H1 (cell line): Measurements from ENCODE around the gene SMPD2. TPM values are rescaled to one million over a fixed set of nuclear protein-coding genes. Genes with fewer than 3 reads are reported as not detected.
A peak's percentile ranks its signal among the peaks of the same experiment; 100 is the strongest.

Experiments
- CTCF ChIA-PET: fragments of 300-600 bp; sonication (Branson Sonifier 250); formaldehyde crosslinking; loops from one replicate; lab custom pipeline; 2021; ENCODE audit not compliant: partially characterized antibody; lab: Charles Lee
- POLR2A ChIA-PET: fragments of 300-600 bp; sonication (Branson Sonifier 250); formaldehyde crosslinking; loops from one replicate; lab custom pipeline; 2021; ENCODE audit warnings: inconsistent platforms; ENCODE audit not compliant: partially characterized antibody; lab: Charles Lee
- DNase-seq, 2 experiments: peaks; one replicate each; pipeline versions ENCODE4 v3.0.0 to v3.0.0-alpha.2; 2010 to 2022; ENCODE audit warnings: low spot score in 2 of 2, low read depth in 1 of 2, mixed read lengths in 1 of 2
- FAIRE-seq: peaks from 2 replicates; lab custom pipeline; 2011; peaks lifted over from hg19 to GRCh38; lab: Jason Lieb, UNC
- H2AFZ ChIP-seq: 2 replicates; pipeline ENCODE4 v1.8.1; 2012; ENCODE audit warnings: low read length, inconsistent platforms
- H2AK5ac ChIP-seq: 2 replicates; pipeline ENCODE4 v1.6.1; 2013; ENCODE audit warnings: low read depth, low read length
- H2BK120ac ChIP-seq: replicated peaks from 2 replicates; pipeline ENCODE3; 2013; ENCODE audit warnings: low read depth, low read length, inconsistent platforms
- H2BK12ac ChIP-seq: 2 replicates; pipeline ENCODE4 v1.6.1; 2013; ENCODE audit warnings: low read depth, low read length
- H2BK15ac ChIP-seq: 2 replicates; pipeline ENCODE4 v1.6.1; 2013; ENCODE audit warnings: low read length
- H2BK20ac ChIP-seq: 2 replicates; pipeline ENCODE4 v1.6.1; 2013; ENCODE audit warnings: low read length
- H2BK5ac ChIP-seq: 2 replicates; pipeline ENCODE4 v1.6.1; 2013; ENCODE audit warnings: low read depth, low read length
- H3K14ac ChIP-seq: 2 replicates; pipeline ENCODE4 v1.6.1; 2013; ENCODE audit warnings: inconsistent platforms; ENCODE audit not compliant: insufficient read length
- H3K18ac ChIP-seq: 2 replicates; pipeline ENCODE4 v1.6.1; 2013; ENCODE audit warnings: low read length; ENCODE audit errors: extremely low read depth
- H3K23ac ChIP-seq: 2 replicates; pipeline ENCODE4 v1.6.1; 2013; ENCODE audit warnings: inconsistent platforms; ENCODE audit not compliant: insufficient read length
- H3K23me2 ChIP-seq: 2 replicates; pipeline ENCODE4 v1.6.1; 2013; ENCODE audit warnings: low read depth, low read length
- H3K27ac ChIP-seq: 2 replicates; pipeline ENCODE4 v1.6.1; 2011; ENCODE audit warnings: low read depth, low read length, inconsistent platforms
- H3K27me3 ChIP-seq, 4 experiments: replicated peaks in 1 of 4; 1 replicate in 1 of 4; 2 replicates in 3 of 4; pipeline versions ENCODE4 v1.6.1 to v1.8.1; 2011 to 2013; ENCODE audit warnings: low read length in 3 of 4, mild to moderate bottlenecking in 3 of 4, inconsistent platforms in 2 of 4, mixed read lengths in 2 of 4, moderate library complexity in 1 of 4; ENCODE audit not compliant: control insufficient read depth in 3 of 4, insufficient read depth in 3 of 4; ENCODE audit errors: extremely low read depth in 1 of 4
- H3K36me3 ChIP-seq, 4 experiments: 2 replicates each; pipeline versions ENCODE4 v1.6.1 to v1.8.1; 2011 to 2013; ENCODE audit warnings: mild to moderate bottlenecking in 4 of 4, low read length in 3 of 4, moderate library complexity in 2 of 4, control low read depth in 1 of 4, inconsistent platforms in 1 of 4; ENCODE audit not compliant: insufficient read depth in 4 of 4, control insufficient read depth in 2 of 4
- H3K4ac ChIP-seq: replicated peaks from 2 replicates; pipeline ENCODE3; 2013; ENCODE audit warnings: low read length, low read depth, mixed read lengths, inconsistent platforms; ENCODE audit not compliant: insufficient read length
- H3K4me1 ChIP-seq, 4 experiments: replicated peaks in 1 of 4; 1 replicate in 1 of 4; 2 replicates in 3 of 4; pipeline versions ENCODE4 v1.6.1 to v1.8.1; 2011 to 2013; ENCODE audit warnings: low read length in 3 of 4, inconsistent platforms in 2 of 4, mixed read lengths in 1 of 4; ENCODE audit not compliant: insufficient read depth in 4 of 4, control insufficient read depth in 3 of 4
- H3K4me2 ChIP-seq, 2 experiments: 2 replicates each; pipeline versions ENCODE4 v1.6.1 to v1.8.1; 2011 to 2013; ENCODE audit warnings: low read depth in 2 of 2, low read length in 2 of 2, control low read depth in 1 of 2, inconsistent platforms in 1 of 2, mild to moderate bottlenecking in 1 of 2; ENCODE audit not compliant: insufficient read depth in 1 of 2
- H3K4me3 ChIP-seq, 4 experiments: fragments of 200-600, 300-600 bp in 1 of 4; sonication (generic), shearing (Covaris generic), sonication (Bioruptor Twin) in 1 of 4; 2 replicates each; pipeline versions ENCODE4 v1.5.1 to v1.8.1; 2011 to 2016; ENCODE audit warnings: low read length in 4 of 4, low read depth in 3 of 4, control low read depth in 2 of 4, inconsistent platforms in 2 of 4, mild to moderate bottlenecking in 2 of 4, mixed read lengths in 1 of 4, moderate library complexity in 1 of 4; ENCODE audit not compliant: insufficient read depth in 2 of 4; ENCODE audit errors: extremely low read depth in 1 of 4
- H3K56ac ChIP-seq: replicated peaks from 2 replicates; pipeline ENCODE3; 2013; ENCODE audit warnings: low read depth, mild to moderate bottlenecking, mixed read lengths, low read length, inconsistent platforms; ENCODE audit not compliant: insufficient read length
- H3K79me1 ChIP-seq: 2 replicates; pipeline ENCODE4 v1.6.1; 2013; ENCODE audit warnings: low read depth, low read length, control low read depth
- H3K79me2 ChIP-seq, 2 experiments: 2 replicates each; pipeline versions ENCODE4 v1.6.1 to v1.8.1; 2012 to 2013; ENCODE audit warnings: low read length in 2 of 2, mild to moderate bottlenecking in 2 of 2, inconsistent platforms in 1 of 2; ENCODE audit not compliant: insufficient read depth in 2 of 2, control insufficient read depth in 1 of 2
- H3K9ac ChIP-seq, 4 experiments: replicated peaks in 1 of 4; 1 replicate in 1 of 4; 2 replicates in 3 of 4; pipeline versions ENCODE4 v1.6.1 to v1.8.1; 2011 to 2013; ENCODE audit warnings: low read depth in 3 of 4, low read length in 3 of 4, control low read depth in 2 of 4, mild to moderate bottlenecking in 2 of 4, moderate library complexity in 2 of 4, inconsistent platforms in 1 of 4; ENCODE audit errors: extremely low read depth in 1 of 4
- H3K9me3 ChIP-seq, 2 experiments: 2 replicates each; pipeline versions ENCODE4 v1.6.1 to v1.8.1; 2012 to 2013; ENCODE audit warnings: mild to moderate bottlenecking in 2 of 2, moderate library complexity in 2 of 2, control low read depth in 1 of 2, inconsistent platforms in 1 of 2, low read depth in 1 of 2, low read length in 1 of 2, mixed read lengths in 1 of 2; ENCODE audit not compliant: insufficient read depth in 2 of 2
- H4K20me1 ChIP-seq, 2 experiments: replicated peaks in 1 of 2; 2 replicates each; pipeline versions ENCODE3 to v1.8.1; 2011 to 2013; ENCODE audit warnings: inconsistent platforms in 2 of 2, low read length in 2 of 2, mild to moderate bottlenecking in 1 of 2; ENCODE audit not compliant: insufficient read depth in 2 of 2, control insufficient read depth in 1 of 2
- H4K5ac ChIP-seq: 2 replicates; pipeline ENCODE4 v1.6.1; 2013; ENCODE audit warnings: low read length, low read depth, mixed read lengths, inconsistent platforms; ENCODE audit not compliant: insufficient read length
- H4K8ac ChIP-seq: 2 replicates; pipeline ENCODE4 v1.8.0; 2013; ENCODE audit warnings: mild to moderate bottlenecking, moderate library complexity, low read length, inconsistent platforms; ENCODE audit not compliant: insufficient read depth; ENCODE audit errors: extremely low read depth
- H4K91ac ChIP-seq: replicated peaks from 2 replicates; pipeline ENCODE3; 2013; ENCODE audit warnings: low read length, mixed read lengths, inconsistent platforms; ENCODE audit not compliant: insufficient read length
- BACH1 ChIP-seq: IDR thresholded peaks from 2 replicates; pipeline ENCODE4 v1.6.1; 2012; ENCODE audit warnings: low read length, improper control_type of control experiment
- CHD2 ChIP-seq: IDR thresholded peaks from 2 replicates; pipeline ENCODE4 v1.6.1; 2012; ENCODE audit warnings: low read length, improper control_type of control experiment
- USF2 ChIP-seq: IDR thresholded peaks from 2 replicates; pipeline ENCODE4 v1.6.1; 2011; ENCODE audit warnings: low read length, improper control_type of control experiment
- WGBS, 2 experiments: shearing (Covaris generic) in 1 of 2; methylation state at CpG; one replicate each; pipeline versions ENCODE4 v1.1.6 to v1.1.7; 2013 to 2015; ENCODE audit warnings: low lambda C conversion rate in 2 of 2, mixed read lengths in 2 of 2, inconsistent platforms in 1 of 2, low coverage in 1 of 2, missing lambda C conversion rate in 1 of 2; ENCODE audit not compliant: insufficient replicate concordance in 2 of 2, insufficient coverage in 1 of 2, insufficient read length in 1 of 2; ENCODE audit errors: extremely low coverage in 1 of 2, missing lambda C conversion rate in 1 of 2; 5-methylcytosine and 5-hydroxymethylcytosine counted together
- polyA plus RNA-seq, 7 experiments: library from polyadenylated mRNA; depleted of rRNA in 3 of 7; stranded (reverse) in 5 of 7; unstranded in 2 of 7; fragments of >200 nt in 5 of 7; fragments of 200-250 nt in 2 of 7; gene quantifications; 1 replicate in 5 of 7; 2 replicates in 1 of 7; 4 replicates in 1 of 7; pipeline versions ENCODE4 v1.2.1 to v1.2.3, GENCODE V29; 2011 to 2013; ENCODE audit warnings: missing spikeins in 2 of 7, mixed read lengths in 2 of 7
- total RNA-seq: library from RNA; stranded (reverse); fragmentation: NEBNext Ultra II Directional; extraction: Animal tissue kit (Norgen Biotek cat#: 25700); gene quantifications from 2 replicates; pipeline ENCODE4 v1.2.1, GENCODE V29; 2021

Gene SMPD2
- total and polyA plus RNA-seq, 2 of the 8 experiments (the other 6 are each of a cell fraction or from before 2014, with no cell fraction given), result 11.5 to 17.2 TPM

GRCh38 chr6:109449795-109450673, 9.5 kb downstream of the SMPD2 start:
- peak overlapping the region; percentile 45 for H4K8ac ChIP-seq
- no peaks in the 10 kb centered on the region for H3K79me1 ChIP-seq
- DNase-seq (no peak), FAIRE-seq (no peak)
- H2AFZ ChIP-seq, result no peak overlapping the region
- ChIA-PET POLR2A (interaction anchor here (0.7 to 7.5 kb wide), 4 partner anchors 8 to 67 kb away, joined by 3 to 85 read pairs (median 3); partner anchors contain the start of genes CD164, PPIL6 and SMPD2), CTCF (interaction anchor here (0.6 to 7.5 kb wide), 3 partner anchors 7 to 826 kb away, joined by 3 to 63 read pairs (median 5); partner anchors contain the start of genes PPIL6 and SMPD2)
- WGBS, 2 experiments, result 90% methylated on average over 16 of the region's 16 CpGs; no CpG with 5 or more reads in 1 of the 2 experiments
- H3K36me3 ChIP-seq, result peaks cover 5 to 34% (median 14%) of the 10 kb centered on the region in 4 experiments; a peak in 6 of 8 replicates
- H3K9me3 ChIP-seq, result no peaks in the 10 kb centered on the region
- H3K27ac ChIP-seq, result no peak overlapping the region
- no peak overlapping the region for H2AK5ac ChIP-seq
- no peak overlapping the region for H3K4me2 ChIP-seq
- no peak overlapping the region for H2BK12ac ChIP-seq
- no peak overlapping the region for H3K18ac ChIP-seq
- no peak overlapping the region for H3K14ac ChIP-seq
- peaks cover 0 to 10% (median 5%) of the 10 kb centered on the region in 4 experiments; a peak in 5 of 7 replicates for H3K4me1 ChIP-seq
- no peak overlapping the region for H4K91ac ChIP-seq
- no peak overlapping the region for H3K56ac ChIP-seq
- H4K5ac ChIP-seq, result no peak overlapping the region
- no peaks in the 10 kb centered on the region for H3K79me2 ChIP-seq
- H2BK5ac ChIP-seq, result no peak overlapping the region
- no peak overlapping the region for H3K4ac ChIP-seq
- H3K23me2 ChIP-seq, result no peaks in the 10 kb centered on the region; the same call in 1 of the 2 replicates
- no peak overlapping the region for H2BK120ac ChIP-seq
- H2BK15ac ChIP-seq, result no peak overlapping the region
- H4K20me1 ChIP-seq, result peaks cover 0 to 11% of the 10 kb centered on the region in 2 experiments
- H3K27me3 ChIP-seq, result no peaks in the 10 kb centered on the region
- H3K9ac ChIP-seq, result no peak overlapping the region
- H2BK20ac ChIP-seq, result no peak overlapping the region
- H3K23ac ChIP-seq, result no peak overlapping the region
- H3K4me3 ChIP-seq, result no peak overlapping the region
- TF ChIP-seq USF2 (no peak), CHD2 (no peak), BACH1 (no peak)
